Measurements from ENCODE around the gene ABCA12.

ABCA12 gene

GRCh38 chr2:214881647-214882202 lies 256.7 kb downstream of the ABCA12 start:
- TF ChIP-seq, protein P1, sequence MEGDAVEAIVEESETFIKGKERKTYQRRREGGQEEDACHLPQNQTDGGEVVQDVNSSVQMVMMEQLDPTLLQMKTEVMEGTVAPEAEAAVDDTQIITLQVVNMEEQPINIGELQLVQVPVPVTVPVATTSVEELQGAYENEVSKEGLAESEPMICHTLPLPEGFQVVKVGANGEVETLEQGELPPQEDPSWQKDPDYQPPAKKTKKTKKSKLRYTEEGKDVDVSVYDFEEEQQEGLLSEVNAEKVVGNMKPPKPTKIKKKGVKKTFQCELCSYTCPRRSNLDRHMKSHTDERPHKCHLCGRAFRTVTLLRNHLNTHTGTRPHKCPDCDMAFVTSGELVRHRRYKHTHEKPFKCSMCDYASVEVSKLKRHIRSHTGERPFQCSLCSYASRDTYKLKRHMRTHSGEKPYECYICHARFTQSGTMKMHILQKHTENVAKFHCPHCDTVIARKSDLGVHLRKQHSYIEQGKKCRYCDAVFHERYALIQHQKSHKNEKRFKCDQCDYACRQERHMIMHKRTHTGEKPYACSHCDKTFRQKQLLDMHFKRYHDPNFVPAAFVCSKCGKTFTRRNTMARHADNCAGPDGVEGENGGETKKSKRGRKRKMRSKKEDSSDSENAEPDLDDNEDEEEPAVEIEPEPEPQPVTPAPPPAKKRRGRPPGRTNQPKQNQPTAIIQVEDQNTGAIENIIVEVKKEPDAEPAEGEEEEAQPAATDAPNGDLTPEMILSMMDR (IDR thresholded peaks at IDR 0.05; ENCODE audit: extremely low read depth, missing control alignments), result no peak
- DNase-seq (ENCODE audit: low spot score), result no peak
